Skeletal muscle tissue (tissue), 4 donors: ENCODE data around the gene ANKRD44. TPM values are rescaled to one million over a fixed set of nuclear protein-coding genes. Genes with fewer than 3 reads are reported as not detected.

Experiments used
- H3K27ac ChIP-seq: one replicate; pipeline ENCODE4 v1.7.0; 2013; ENCODE audit warnings: mild to moderate bottlenecking, low read depth, low read length, inconsistent platforms
- H3K27me3 ChIP-seq, 3 donors: one replicate each; pipeline ENCODE4 v1.7.0; 2013; ENCODE audit warnings: low read length in 3 of 3; ENCODE audit not compliant: control insufficient read depth in 3 of 3, insufficient read depth in 3 of 3
- H3K36me3 ChIP-seq, 3 donors: one replicate each; pipeline ENCODE4 v1.7.0; 2013; ENCODE audit warnings: low read length in 3 of 3; ENCODE audit not compliant: control insufficient read depth in 3 of 3, insufficient read depth in 3 of 3
- H3K4me1 ChIP-seq, 3 donors: one replicate each; pipeline ENCODE4 v1.7.0; 2013; ENCODE audit warnings: low read length in 3 of 3, mild to moderate bottlenecking in 3 of 3; ENCODE audit not compliant: control insufficient read depth in 3 of 3, insufficient read depth in 3 of 3
- H3K4me3 ChIP-seq, 3 donors: one replicate each; pipeline ENCODE4 v1.7.0; 2013; ENCODE audit warnings: low read length in 3 of 3
- H3K9ac ChIP-seq, 3 donors: one replicate each; pipeline ENCODE4 v1.7.0; 2013; ENCODE audit warnings: low read length in 3 of 3, mild to moderate bottlenecking in 3 of 3, moderate library complexity in 2 of 3, low read depth in 1 of 3
- H3K9me3 ChIP-seq, 3 donors: one replicate each; pipeline ENCODE4 v1.7.0; 2013; ENCODE audit warnings: low read length in 3 of 3; ENCODE audit not compliant: control insufficient read depth in 3 of 3
- total RNA-seq: library from RNA; depleted of rRNA; stranded (reverse); fragments of >200 nt; gene quantifications from one replicate; pipeline ENCODE4 v1.2.3, GENCODE V29; 2014
- donor health status: Osteomylitis.

ANKRD44 gene
- total RNA-seq, 1 donor from 2014 or later = 26.6 TPM

GRCh38 chr2:196985511-196986183, 324.9 kb downstream of the ANKRD44 start:
- Histone ChIP-seq H3K36me3 (no peaks in the 10 kb centered on the region), H3K4me1 (peaks cover 2 to 6% (median 3%) of the 10 kb centered on the region in 3 donors), H3K4me3 (no peak overlapping the region), H3K27me3 (no peaks in the 10 kb centered on the region), H3K9me3 (no peaks in the 10 kb centered on the region), H3K9ac (no peak overlapping the region), H3K27ac (no peak overlapping the region)

- Histone ChIP-seq H3K27ac (no peak overlapping the region), H3K4me3 (no peak overlapping the region), H3K4me1 (peaks cover 2 to 6% (median 3%) of the 10 kb centered on the region in 3 donors), H3K9me3 (no peaks in the 10 kb centered on the region), H3K27me3 (no peaks in the 10 kb centered on the region), H3K9ac (no peak overlapping the region), H3K36me3 (no peaks in the 10 kb centered on the region)
These were observed 325.7 kb downstream of the ANKRD44 start for GRCh38 chr2:196984903-196985302.

GRCh38 chr2:196983934-196984333, 326.6 kb downstream of the ANKRD44 start:
- Histone ChIP-seq H3K9ac (no peak overlapping the region), H3K36me3 (no peaks in the 10 kb centered on the region), H3K9me3 (no peaks in the 10 kb centered on the region), H3K4me3 (no peak overlapping the region), H3K4me1 (peaks cover 2 to 6% (median 3%) of the 10 kb centered on the region in 3 donors), H3K27me3 (no peaks in the 10 kb centered on the region), H3K27ac (no peak overlapping the region)

- no peak overlapping the region for H3K9ac ChIP-seq
- H3K4me1 ChIP-seq = no peaks in the 10 kb centered on the region
- no peak overlapping the region for H3K27ac ChIP-seq
- H3K9me3 ChIP-seq = no peaks in the 10 kb centered on the region
- no peaks in the 10 kb centered on the region for H3K36me3 ChIP-seq
- no peaks in the 10 kb centered on the region for H3K27me3 ChIP-seq
- no peak overlapping the region for H3K4me3 ChIP-seq
These were observed 330.1 kb downstream of the ANKRD44 start for GRCh38 chr2:196980473-196980872.

- no peak overlapping the region for H3K4me3 ChIP-seq
- no peaks in the 10 kb centered on the region for H3K4me1 ChIP-seq
- no peaks in the 10 kb centered on the region for H3K9me3 ChIP-seq
- no peak overlapping the region for H3K9ac ChIP-seq
- no peaks in the 10 kb centered on the region for H3K36me3 ChIP-seq
- H3K27me3 ChIP-seq = no peaks in the 10 kb centered on the region
- H3K27ac ChIP-seq = no peak overlapping the region
These were observed 330.6 kb downstream of the ANKRD44 start for GRCh38 chr2:196980001-196980400.

- no peaks in the 10 kb centered on the region for H3K4me1 ChIP-seq
- no peak overlapping the region for H3K27ac ChIP-seq
- H3K27me3 ChIP-seq = no peaks in the 10 kb centered on the region
- no peak overlapping the region for H3K9ac ChIP-seq
- H3K36me3 ChIP-seq = no peaks in the 10 kb centered on the region
- no peaks in the 10 kb centered on the region for H3K9me3 ChIP-seq
- H3K4me3 ChIP-seq = no peak overlapping the region
These were observed 333.1 kb downstream of the ANKRD44 start for GRCh38 chr2:196977507-196977906.

- H3K27me3 ChIP-seq = no peaks in the 10 kb centered on the region
- no peaks in the 10 kb centered on the region for H3K4me1 ChIP-seq
- no peak overlapping the region for H3K27ac ChIP-seq
- H3K9me3 ChIP-seq = no peaks in the 10 kb centered on the region
- H3K9ac ChIP-seq = no peak overlapping the region
- H3K36me3 ChIP-seq = no peaks in the 10 kb centered on the region
- H3K4me3 ChIP-seq = no peak overlapping the region
These were observed 335.6 kb downstream of the ANKRD44 start for GRCh38 chr2:196974970-196975369.

GRCh38 chr2:196971574-196972279, 338.9 kb downstream of the ANKRD44 start:
- no peaks in the 10 kb centered on the region for H3K36me3 ChIP-seq
- H3K9me3 ChIP-seq = no peaks in the 10 kb centered on the region
- H3K9ac ChIP-seq = no peak overlapping the region
- H3K4me3 ChIP-seq = no peak overlapping the region
- peaks cover 0 to 3% (median 3%) of the 10 kb centered on the region in 3 donors for H3K4me1 ChIP-seq
- H3K27me3 ChIP-seq = no peaks in the 10 kb centered on the region
- no peak overlapping the region for H3K27ac ChIP-seq

- Histone ChIP-seq H3K27ac (no peak overlapping the region), H3K9me3 (no peaks in the 10 kb centered on the region), H3K4me3 (no peak overlapping the region), H3K4me1 (peaks cover 0 to 3% (median 3%) of the 10 kb centered on the region in 3 donors), H3K9ac (no peak overlapping the region), H3K36me3 (no peaks in the 10 kb centered on the region), H3K27me3 (no peaks in the 10 kb centered on the region)
These were observed 340.5 kb downstream of the ANKRD44 start for GRCh38 chr2:196970099-196970498.

GRCh38 chr2:196968516-196968915, 342.1 kb downstream of the ANKRD44 start:
- Histone ChIP-seq H3K4me1 (peaks cover 0 to 3% (median 3%) of the 10 kb centered on the region in 3 donors), H3K27ac (no peak overlapping the region), H3K9me3 (no peaks in the 10 kb centered on the region), H3K27me3 (no peaks in the 10 kb centered on the region), H3K9ac (no peak overlapping the region), H3K4me3 (no peak overlapping the region), H3K36me3 (no peaks in the 10 kb centered on the region)
